NCI-H524 (cell line): ENCODE data around the gene EYA4.

Experiments
- DNase-seq, 2 experiments: peaks; one replicate each; lab custom pipeline; 2025; lab: John Stamatoyannopoulos, UW

EYA4 gene

DNA sequence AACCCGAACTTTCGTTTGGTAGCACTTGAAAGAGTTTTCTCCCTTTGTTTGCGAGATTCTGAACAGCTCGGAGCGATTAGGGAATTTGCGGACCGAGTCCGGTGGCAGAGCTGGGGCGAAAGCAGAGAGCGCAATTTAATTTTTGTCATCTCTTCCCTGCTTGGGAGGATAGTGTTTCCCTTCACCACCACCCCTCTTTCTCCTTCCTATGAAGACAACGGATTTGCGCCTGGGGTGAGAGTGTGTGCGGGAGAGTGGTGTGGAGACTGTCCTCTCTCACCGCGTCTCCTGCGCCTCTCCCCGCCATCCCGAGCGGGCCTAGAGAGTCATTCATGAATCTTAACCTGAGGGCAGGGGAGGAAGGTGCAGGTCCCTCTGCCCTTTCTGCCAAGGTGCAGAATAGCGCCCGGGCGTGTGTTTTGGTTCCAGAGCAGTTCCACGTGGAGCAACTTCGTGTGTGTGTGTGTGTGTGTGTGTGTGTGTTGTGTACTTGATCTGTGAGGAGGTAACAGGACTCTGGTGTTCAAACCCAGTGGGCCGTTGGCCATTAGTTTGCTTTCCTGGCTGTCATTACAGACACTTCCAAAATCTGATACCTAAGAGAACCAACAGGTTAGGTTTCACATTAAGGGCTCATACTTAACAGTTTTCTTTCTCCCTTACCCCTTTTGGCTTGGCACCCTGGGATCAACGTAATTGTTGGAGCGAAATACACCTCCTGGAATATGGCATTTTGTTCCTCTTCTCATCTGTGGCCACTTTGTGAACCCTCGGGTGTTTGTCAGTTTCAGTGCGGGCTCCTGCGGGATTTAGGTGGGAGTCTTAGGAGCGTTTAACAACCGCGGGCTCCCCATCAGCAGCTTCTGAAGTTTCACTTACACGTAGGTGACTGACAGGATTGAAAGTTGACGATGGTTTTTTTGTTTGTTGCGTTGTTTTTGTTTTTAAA lies 1.8 kb downstream of the EYA4 start:
- peak in 1 of 2 experiments; percentile 59 for DNase-seq

DNA sequence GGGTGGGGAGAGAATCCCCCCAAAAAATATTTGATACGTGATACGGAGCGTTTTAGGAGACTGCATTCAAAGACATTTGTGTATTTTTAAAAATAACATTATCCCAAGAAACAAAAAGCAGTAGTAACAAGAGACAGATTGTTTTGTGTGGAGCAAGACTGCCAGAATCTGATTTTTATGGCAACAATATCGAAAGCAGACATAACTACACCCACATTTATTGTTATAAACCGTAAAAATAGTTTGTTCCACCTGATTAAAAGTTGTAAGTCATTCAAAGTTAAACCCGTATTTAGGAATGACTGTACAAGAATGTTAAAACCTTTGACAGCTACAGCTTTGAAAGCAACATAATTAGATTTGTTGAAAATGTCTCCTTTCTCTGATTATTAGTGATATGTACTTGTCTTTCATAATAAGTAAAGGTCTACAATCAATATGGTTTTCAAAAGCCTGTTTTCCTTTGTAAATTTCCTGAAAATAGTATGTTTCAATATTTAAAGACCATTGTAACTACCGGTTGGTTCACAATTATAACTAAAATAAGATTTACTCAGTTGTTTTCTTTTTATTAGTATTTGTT lies 2.7 kb downstream of the EYA4 start:
- no peak for DNase-seq

GRCh38 chr6:133244519-133244918 lies 3.4 kb downstream of the EYA4 start:
- no peak for DNase-seq

DNA sequence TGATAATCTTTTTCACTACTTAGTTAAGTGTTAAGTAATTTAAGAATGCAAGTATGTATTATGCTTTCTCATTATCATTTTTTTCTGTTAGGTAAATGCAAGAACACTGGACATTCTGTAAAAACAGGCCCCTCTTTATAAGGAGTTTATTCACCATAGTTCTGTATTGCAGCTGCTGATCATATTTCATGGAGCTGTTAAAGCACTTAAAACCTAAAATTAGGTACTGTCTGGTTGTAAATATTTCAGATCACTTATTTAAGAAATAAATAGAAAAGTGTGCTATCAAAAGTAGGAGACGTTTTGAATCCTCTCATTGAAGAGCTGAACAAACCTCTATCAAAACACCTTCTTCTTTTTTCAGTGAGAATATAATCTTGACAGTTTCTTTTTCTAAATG lies 3.9 kb downstream of the EYA4 start:
- no peak for DNase-seq

DNA sequence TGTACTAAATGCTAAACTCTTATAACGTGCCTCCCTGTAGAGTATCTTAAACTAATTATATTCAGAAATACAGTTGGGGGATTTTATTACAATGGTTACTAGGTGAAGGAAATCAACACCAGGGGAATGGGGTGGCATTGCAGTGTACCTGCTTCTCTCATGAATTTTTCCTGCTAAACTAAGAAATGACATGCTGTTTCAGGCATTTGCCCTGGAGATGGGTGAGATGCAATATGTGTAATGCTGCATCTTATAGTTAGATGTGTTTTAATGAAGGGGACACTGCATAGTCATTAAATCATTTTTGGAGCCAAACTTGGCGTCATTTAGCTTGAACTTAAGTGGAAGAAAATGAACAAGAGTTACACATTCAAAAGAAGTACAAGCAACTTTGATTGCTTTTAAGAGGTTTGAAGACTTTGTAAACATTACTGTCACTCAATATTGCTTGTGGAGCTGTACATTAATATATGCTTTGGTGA lies 4.3 kb downstream of the EYA4 start:
- DNase-seq = no peak

DNA sequence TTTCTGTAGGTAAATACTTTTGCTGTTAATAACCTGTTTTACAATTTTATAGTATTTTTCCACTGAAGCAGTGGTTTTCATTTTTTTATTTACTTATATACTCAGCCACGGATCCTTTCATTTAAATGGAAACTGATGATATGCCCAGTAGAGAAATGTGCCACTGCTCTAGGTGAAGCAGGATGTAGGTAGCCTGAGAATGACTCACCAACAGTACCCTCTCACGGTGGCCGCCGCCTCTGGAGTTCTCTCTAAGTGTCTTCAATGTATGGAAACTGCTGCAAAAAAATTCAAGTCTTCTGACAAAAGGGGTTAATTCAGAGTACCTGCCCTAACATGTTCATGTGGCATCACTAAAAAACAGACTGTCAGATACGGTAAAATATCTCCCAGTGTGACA lies 6.4 kb downstream of the EYA4 start:
- DNase-seq = no peak

DNA sequence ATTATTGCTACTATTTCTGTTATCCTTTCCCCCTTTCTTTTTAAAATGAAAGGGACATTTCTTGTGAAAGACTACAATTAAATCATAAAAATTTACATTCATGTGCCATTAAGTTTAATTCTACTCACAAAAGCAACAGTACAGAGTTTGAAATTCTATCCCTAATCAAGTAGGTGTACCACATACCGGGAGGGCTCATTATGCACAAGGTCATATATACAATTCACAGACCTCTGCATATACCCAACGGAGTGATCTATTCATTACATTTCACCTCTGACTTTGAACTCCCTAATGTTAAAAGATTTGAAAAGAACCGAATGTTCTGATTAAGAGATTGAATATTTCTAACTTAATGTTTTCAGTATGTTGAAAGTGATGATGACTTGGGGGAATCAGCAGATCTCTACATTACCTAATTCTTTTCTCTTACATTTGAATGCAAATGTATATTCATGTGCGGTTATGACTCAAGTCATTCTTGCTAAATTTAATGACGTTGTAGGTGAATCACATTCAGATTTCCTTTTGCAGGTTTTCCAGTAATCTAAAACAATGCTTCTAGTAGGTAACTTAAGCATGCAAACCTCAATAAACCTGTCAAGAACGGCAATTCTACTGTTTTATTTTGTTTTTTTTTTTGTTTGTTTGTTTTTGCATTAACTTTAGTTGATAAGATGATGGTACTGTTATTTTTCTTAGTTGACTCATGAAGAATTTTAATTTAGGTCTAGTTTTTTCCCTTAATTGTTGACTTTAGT lies 7.3 kb downstream of the EYA4 start:
- no peak for DNase-seq

GRCh38 chr6:133251688-133252087 lies 10.5 kb downstream of the EYA4 start:
- peak in 1 of 2 experiments; percentile 5 for DNase-seq

GRCh38 chr6:133254552-133255228 lies 13.5 kb downstream of the EYA4 start:
- DNase-seq = no peak

DNA sequence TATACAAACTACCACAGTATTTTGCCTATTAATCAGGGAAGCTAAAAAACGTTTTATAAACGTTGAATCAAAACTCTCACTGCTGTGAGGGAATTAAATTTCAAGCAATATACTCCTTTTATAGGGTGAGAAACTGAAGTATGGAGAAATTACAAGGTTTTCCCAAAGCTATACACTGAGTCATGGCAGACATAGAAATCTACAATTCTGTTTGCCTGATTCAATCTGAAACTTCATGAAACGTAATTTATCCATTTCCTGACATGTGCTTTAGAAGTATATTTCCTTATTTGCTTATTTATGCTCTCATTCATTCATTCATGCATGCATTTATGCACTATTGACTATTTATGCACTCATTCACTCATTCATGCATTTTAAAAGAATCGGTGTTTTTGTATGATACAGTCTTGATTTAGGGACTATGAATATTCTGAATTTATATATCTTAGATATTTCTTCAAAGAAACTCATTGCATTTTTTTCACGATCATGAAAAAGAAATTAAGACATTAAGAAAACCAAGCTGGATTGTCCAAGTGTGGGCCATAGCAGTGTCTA lies 16.5 kb downstream of the EYA4 start:
- no peak for DNase-seq

GRCh38 chr6:133259561-133259960 lies 18.4 kb downstream of the EYA4 start:
- no peak for DNase-seq

DNA sequence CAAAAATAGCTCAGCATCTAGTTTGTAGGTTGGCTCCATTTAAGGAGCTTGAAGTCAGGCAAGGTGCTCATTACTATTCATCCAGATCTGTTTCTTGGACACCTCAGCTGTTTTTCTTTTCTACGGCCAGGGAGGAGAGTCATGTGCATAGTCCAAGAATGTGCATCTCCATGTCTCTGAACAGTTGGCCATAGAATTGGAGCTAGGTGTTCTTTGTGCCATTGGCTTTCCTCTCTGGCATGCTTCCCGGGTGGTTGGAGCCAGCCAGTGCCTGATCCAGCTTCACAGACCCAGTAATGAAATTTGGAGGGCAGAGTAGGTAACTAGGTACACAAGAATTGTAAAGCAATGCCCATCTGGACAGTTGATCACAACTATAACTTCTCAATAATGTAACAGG lies 21.6 kb downstream of the EYA4 start:
- no peak for DNase-seq

- no peak for DNase-seq
Measured at GRCh38 chr6:133265066-133265465, 23.9 kb downstream of the EYA4 start.

GRCh38 chr6:133266186-133266585 lies 25.0 kb downstream of the EYA4 start:
- DNase-seq = no peak

- no peak for DNase-seq
Measured at GRCh38 chr6:133268621-133269020, 27.5 kb downstream of the EYA4 start.

GRCh38 chr6:133274813-133275212 lies 33.7 kb downstream of the EYA4 start:
- no peak for DNase-seq

GRCh38 chr6:133275213-133275612 lies 34.1 kb downstream of the EYA4 start:
- peak in 1 of 2 experiments; percentile 20 for DNase-seq

DNA sequence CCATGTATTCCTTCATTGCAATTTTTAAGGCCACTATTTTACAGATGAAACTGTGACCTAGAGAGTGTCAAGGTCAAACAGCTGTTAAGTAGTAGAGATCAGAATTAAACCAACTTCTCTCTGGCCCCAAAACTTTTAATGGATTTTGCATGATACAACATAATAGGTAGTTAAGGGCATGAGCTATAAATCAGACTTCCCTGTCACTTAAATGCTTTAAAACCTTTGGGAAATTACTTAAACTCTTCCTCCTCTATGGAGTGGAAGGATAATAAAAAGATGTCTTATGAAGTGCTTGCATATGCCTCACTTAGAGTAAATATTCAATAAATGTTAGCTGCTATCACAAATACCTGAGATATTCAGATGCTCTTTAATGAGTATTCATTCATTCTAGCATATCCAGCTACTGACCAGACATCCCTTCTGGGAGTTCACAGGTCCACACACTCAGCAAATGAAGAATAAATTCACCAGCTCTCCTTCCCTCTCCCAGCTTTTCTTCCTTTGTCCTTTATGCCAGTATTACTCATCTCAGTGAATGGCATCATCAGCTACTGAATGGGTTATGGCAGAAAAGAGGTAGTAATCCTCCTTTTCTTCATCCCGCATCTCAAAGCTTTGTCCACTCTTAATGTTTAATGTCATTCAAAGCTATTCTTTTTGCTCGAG lies 36.2 kb downstream of the EYA4 start:
- DNase-seq = no peak

DNA sequence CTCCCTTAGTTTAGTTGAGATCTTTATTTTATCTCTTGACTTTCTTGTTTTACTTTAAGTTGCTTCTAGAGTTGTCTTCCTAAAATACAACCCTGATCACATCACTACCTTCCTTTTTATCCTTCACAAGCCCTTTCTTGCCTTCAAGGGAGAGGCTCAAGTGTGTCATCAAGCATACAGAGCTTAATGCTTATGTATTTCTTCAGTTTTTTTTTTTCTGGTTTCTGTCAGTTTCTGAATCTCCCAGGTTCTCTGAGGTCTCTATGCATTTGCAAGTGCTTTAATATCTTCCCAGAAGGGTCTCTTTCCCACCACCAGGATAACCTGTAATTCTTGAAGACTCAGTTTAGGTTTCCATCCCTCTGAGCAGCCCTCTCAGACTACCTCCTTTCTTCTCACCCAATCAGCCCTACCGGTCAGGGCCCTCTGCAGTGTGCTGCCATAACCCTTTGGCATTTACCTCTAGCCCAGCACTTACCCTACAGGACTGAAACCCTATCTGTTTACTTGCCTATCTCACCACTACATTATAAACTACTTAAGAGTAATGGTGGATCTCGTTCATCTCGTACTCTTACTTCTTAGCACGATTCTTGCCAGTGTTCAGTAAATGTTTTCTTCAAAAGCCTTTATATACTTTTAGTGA lies 36.9 kb downstream of the EYA4 start:
- no peak for DNase-seq

GRCh38 chr6:133286765-133287164 lies 45.6 kb downstream of the EYA4 start:
- peak; percentile 5 to 70 for DNase-seq

GRCh38 chr6:133288662-133289061 lies 47.5 kb downstream of the EYA4 start:
- DNase-seq = no peak
